HepG2 (cell line): ENCODE results near the gene DPP6. TPM values are rescaled to one million over a fixed set of nuclear protein-coding genes. Genes with fewer than 3 reads are reported as not detected.

ENCODE experiments used
- ATAC-seq: fragments of 200-7000 bp; cut with Tn5 transposase; 3 replicates; pipeline ENCODE4 v1.9.1; 2020; ENCODE audit warnings: mild to moderate bottlenecking, moderate library complexity
- BruUV-seq: library from RNA; stranded (reverse); fragments of 400-500 nt; replicated peaks from 2 replicates; lab custom pipeline; 2021; lab: Mats Ljungman, UMichigan
- CTCF ChIA-PET: fragments of 300-600 bp; formaldehyde crosslinking; extraction: SDS; loops from one replicate; lab custom pipeline; 2021; ENCODE audit warnings: low total read pairs, inconsistent platforms, low intra/inter-chr PET ratio; lab: Yijun Ruan, JAX
- POLR2A ChIA-PET: fragments of 350-600 bp; sonication (Branson Sonifier 250); formaldehyde crosslinking; loops from one replicate; lab custom pipeline; 2020; ENCODE audit warnings: antibody characterized with exemption, inconsistent platforms; lab: Yijun Ruan, JAX
- DNase-seq: peaks from one replicate; pipeline ENCODE4 v3.0.0-alpha.2; 2015; ENCODE audit warnings: low spot score
- FAIRE-seq: peaks from 3 replicates; lab custom pipeline; 2011; peaks lifted over from hg19 to GRCh38; lab: Jason Lieb, UNC
- H2AFZ ChIP-seq: one replicate; pipeline ENCODE4 v1.6.1; 2011; ENCODE audit warnings: low read length, inconsistent platforms
- H3K27ac ChIP-seq: fragments of 300-600 bp; 3 replicates; pipeline ENCODE4 v1.8.0; 2011; ENCODE audit warnings: mixed run types, mild to moderate bottlenecking, mixed read lengths, low read length, inconsistent platforms; ENCODE audit not compliant: insufficient read depth; ENCODE audit errors: extremely low read length
- H3K27me3 ChIP-seq, 2 experiments: fragments of 200-600 bp in 1 of 2; 2 replicates in 1 of 2; 3 replicates in 1 of 2; pipeline versions ENCODE4 v1.6.0 to v1.8.0; 2011; ENCODE audit warnings: low read length in 2 of 2, mild to moderate bottlenecking in 2 of 2, moderate library complexity in 2 of 2, inconsistent platforms in 1 of 2; ENCODE audit not compliant: insufficient read depth in 2 of 2, control insufficient read depth in 1 of 2
- H3K36me3 ChIP-seq, 2 experiments: fragments of 200-600 bp in 1 of 2; replicated peaks in 1 of 2; 2 replicates in 1 of 2; 3 replicates in 1 of 2; pipeline versions ENCODE4 v1.5.1 to v1.8.0; 2011; ENCODE audit warnings: low read length in 2 of 2, inconsistent platforms in 1 of 2; ENCODE audit not compliant: insufficient read depth in 2 of 2, control insufficient read depth in 1 of 2
- H3K4me1 ChIP-seq: 2 replicates; pipeline ENCODE4 v1.5.1; 2012; ENCODE audit warnings: low read length, inconsistent platforms; ENCODE audit not compliant: insufficient read depth
- H3K4me2 ChIP-seq: 2 replicates; pipeline ENCODE4 v1.6.0; 2011; ENCODE audit warnings: low read depth, low read length, inconsistent platforms
- H3K4me3 ChIP-seq, 3 experiments: fragments of 200-600 bp in 1 of 3; sonication (generic), shearing (Covaris generic) in 1 of 3; replicated peaks in 1 of 3; 2 replicates each; pipeline ENCODE4 v1.5.1; 2011 to 2016; ENCODE audit warnings: low read length in 3 of 3, inconsistent platforms in 2 of 3, low read depth in 2 of 3, mild to moderate bottlenecking in 2 of 3, control low read depth in 1 of 3, mixed read lengths in 1 of 3; ENCODE audit not compliant: insufficient read depth in 1 of 3
- H3K79me2 ChIP-seq: one replicate; pipeline ENCODE4 v1.6.1; 2011; ENCODE audit warnings: low read length, inconsistent platforms; ENCODE audit not compliant: insufficient read depth
- H3K9ac ChIP-seq: 2 replicates; pipeline ENCODE4 v1.6.0; 2011; ENCODE audit warnings: mild to moderate bottlenecking, low read depth, low read length, inconsistent platforms; ENCODE audit not compliant: insufficient read depth
- H3K9me3 ChIP-seq: 2 replicates; pipeline ENCODE4 v1.5.1; 2012; ENCODE audit warnings: mild to moderate bottlenecking, low read length
- H4K20me1 ChIP-seq: 2 replicates; pipeline ENCODE4 v1.6.0; 2011; ENCODE audit warnings: inconsistent platforms, mild to moderate bottlenecking, low read length, moderate library complexity; ENCODE audit not compliant: insufficient read depth
- CEBPB ChIP-seq: IDR thresholded peaks from 2 replicates; pipeline ENCODE4 v1.6.1; 2011; ENCODE audit warnings: low read depth, low read length, improper control_type of control experiment, borderline replicate concordance
- CSRNP2 ChIP-seq: sonication (generic); formaldehyde crosslinking; conservative IDR thresholded peaks from 2 replicates; pipeline ENCODE4 v1.8.0; 2022; ENCODE audit warnings: low read depth, missing genetic modification reagents
- DRAP1 ChIP-seq: IDR thresholded peaks from 2 replicates; pipeline ENCODE4 v1.6.1; 2016; ENCODE audit warnings: missing genetic modification reagents, missing compliant biosample characterization
- JUNB ChIP-seq: sonication (generic); formaldehyde crosslinking; IDR thresholded peaks from 2 replicates; pipeline ENCODE4 v1.8.0; 2022; ENCODE audit warnings: missing genetic modification reagents, mild to moderate bottlenecking, borderline replicate concordance
- KDM5A ChIP-seq: fragments of 200-600 bp; sonication (generic); IDR thresholded peaks from 2 replicates; pipeline ENCODE4 v1.7.0; 2018; ENCODE audit warnings: antibody characterized with exemption, mild to moderate bottlenecking, low read length, borderline replicate concordance
- MAFF ChIP-seq: IDR thresholded peaks from 2 replicates; pipeline ENCODE4 v1.6.1; 2011; ENCODE audit warnings: low read depth, low read length, improper control_type of control experiment
- MTF2 ChIP-seq: sonication (generic); formaldehyde crosslinking; IDR thresholded peaks from 2 replicates; pipeline ENCODE4 v1.5.0; 2020; ENCODE audit warnings: missing genetic modification reagents, borderline replicate concordance
- MXD4 ChIP-seq: IDR thresholded peaks from 2 replicates; pipeline ENCODE4 v1.6.1; 2016; ENCODE audit warnings: mild to moderate bottlenecking, missing biosample characterization, missing genetic modification reagents
- PRDM15 ChIP-seq: sonication (generic); formaldehyde crosslinking; IDR thresholded peaks from 2 replicates; pipeline ENCODE4 v1.4.0; 2020; ENCODE audit warnings: missing genetic modification reagents
- STAG1 ChIP-seq: sonication (generic); formaldehyde crosslinking; IDR thresholded peaks from 2 replicates; pipeline ENCODE4 v1.4.0; 2020; ENCODE audit warnings: missing genetic modification reagents
- ZNF224 ChIP-seq: sonication (generic); formaldehyde crosslinking; IDR thresholded peaks from 2 replicates; pipeline ENCODE4 v1.5.0; 2020; ENCODE audit warnings: mild to moderate bottlenecking, missing genetic modification reagents
- ZNF235 ChIP-seq: sonication (generic); formaldehyde crosslinking; IDR thresholded peaks from 2 replicates; pipeline ENCODE4 v1.8.1; 2023; ENCODE audit warnings: mild to moderate bottlenecking, missing genetic modification reagents, borderline replicate concordance
- ZNF275 ChIP-seq: sonication (generic); formaldehyde crosslinking; IDR thresholded peaks from 2 replicates; pipeline ENCODE4 v1.8.0; 2022; ENCODE audit warnings: missing genetic modification reagents, mild to moderate bottlenecking, inconsistent platforms, borderline replicate concordance
- ZNF343 ChIP-seq: sonication (generic); formaldehyde crosslinking; IDR thresholded peaks from 2 replicates; pipeline ENCODE4 v1.4.0; 2020; ENCODE audit warnings: mild to moderate bottlenecking, missing genetic modification reagents
- ZNF672 ChIP-seq: sonication (generic); formaldehyde crosslinking; IDR thresholded peaks from 2 replicates; pipeline ENCODE4 v1.8.1; 2022; ENCODE audit warnings: missing genetic modification reagents
- ZSCAN22 ChIP-seq: sonication (generic); formaldehyde crosslinking; IDR thresholded peaks from 2 replicates; pipeline ENCODE4 v1.4.0; 2020; ENCODE audit warnings: mild to moderate bottlenecking, missing genetic modification reagents
- WGBS: methylation state at CpG from one replicate; pipeline ENCODE4 v1.1.6; 2017; ENCODE audit warnings: low lambda C conversion rate; 5-methylcytosine and 5-hydroxymethylcytosine counted together
- in situ Hi-C: cut with HindIII; loops from 2 replicates; pipeline ENCODE4 v1.10.0; 2017; ENCODE audit warnings: low pct_unique_long_range_greater_than_20kb; ENCODE audit not compliant: extremely low pct_ligation_motif_present
- intact Hi-C: fragments of 100-400 bp; cut with micrococcal nuclease; formaldehyde crosslinking; loops from one replicate; pipeline ENCODE4 v1.10.0; 2022; ENCODE audit not compliant: unreplicated experiment
- polyA plus RNA-seq, 8 experiments: library from polyadenylated mRNA; depleted of rRNA in 3 of 8; stranded (reverse) in 7 of 8; unstranded in 1 of 8; fragments of >200 nt; fragmentation: Illumina TruSeq in 4 of 8; extraction: Trizol in 4 of 8; gene quantifications; 2 replicates each; pipeline versions ENCODE4 v1.2.1 to v1.2.3, GENCODE V29; 2011 to 2016; ENCODE audit warnings: low read depth in 4 of 8, missing spikeins in 1 of 8, mixed read lengths in 1 of 8; ENCODE audit not compliant: insufficient read depth in 1 of 8
- total RNA-seq, 5 experiments: library from RNA; depleted of rRNA; stranded (reverse); fragments of >200 nt; fragmentation: Illumina TruSeq; extraction: Trizol; gene quantifications; 2 replicates each; pipeline ENCODE4 v1.2.3, GENCODE V29; 2016; ENCODE audit warnings: low read depth in 1 of 5

DPP6 gene
- total and polyA plus RNA-seq, 2 of the 13 experiments (the other 11 are each of a cell fraction or from before 2014, with no cell fraction given) = not detected

- no peak for FAIRE-seq
- ChIA-PET CTCF (no interaction called here), POLR2A (no interaction called here)
- Histone ChIP-seq H4K20me1 (no peaks in the 10 kb centered on the region), H3K27me3 (peaks cover 0 to 11% of the 10 kb centered on the region in 2 experiments; a peak in 2 of 5 replicates), H2AFZ (no peak overlapping the region), H3K9me3 (no peaks in the 10 kb centered on the region), H3K36me3 (no peaks in the 10 kb centered on the region), H3K79me2 (no peaks in the 10 kb centered on the region), H3K4me1 (no peaks in the 10 kb centered on the region), H3K4me3 (no peak overlapping the region), H3K9ac (no peak overlapping the region), H3K27ac (no peak overlapping the region), H3K4me2 (no peak overlapping the region)
- no peak for DNase-seq
- no peak for ATAC-seq
- WGBS = 3% methylated on average over 9 of the region's 9 CpGs
- in situ Hi-C loops (no loop called here), intact Hi-C loops (no loop called here)
- TF ChIP-seq STAG1 (CRISPR knock-in tag) (no peak), MXD4 (CRISPR knock-in tag) (no peak), ZSCAN22 (CRISPR knock-in tag) (no peak), ZNF235 (CRISPR knock-in tag) (no peak), KDM5A (no peak), JUNB (CRISPR knock-in tag) (no peak), CEBPB (no peak), DRAP1 (no peak), MTF2 (CRISPR knock-in tag) (no peak), ZNF275 (CRISPR knock-in tag) (no peak), ZNF672 (CRISPR knock-in tag) (no peak), CSRNP2 (CRISPR knock-in tag) (no peak), ZNF343 (no peak), ZNF224 (CRISPR knock-in tag) (no peak), MAFF (no peak), PRDM15 (CRISPR knock-in tag) (no peak)
- no TSS peak for BruUV-seq
Measured at GRCh38 chr7:154638286-154638685, 586.1 kb downstream of the DPP6 start.
